Activated gamma-delta T cell treated with anti-CD3 and anti-CD28 coated beads, Interleukin-2, amount 50 U/mL, for 16 hours (primary cell): ENCODE data around the gene GCK.
"Not testable (repeated sequence)": the region's sequence is repeated elsewhere in the genome, so short reads cannot be mapped to it uniquely, and the experiment has no call there.

ENCODE experiments used
- DNase-seq: peaks from one replicate; pipeline ENCODE4 v3.0.0-alpha.2; 2020; ENCODE audit warnings: low read depth

Gene GCK

GRCh38 chr7:44201813-44202212 is 12.6 kb upstream of the GCK start:
- DNase-seq, result no peak

- DNase-seq, result peak; percentile 90
Measured at GRCh38 chr7:44200699-44201461, 11.6 kb upstream of the GCK start, which contains the start of gene YKT6. Gene YKT6, plus strand, starts transcription at chr7:44200978. Its CDS starts 158 bp downstream, at chr7:44201136.

- DNase-seq, result not testable (repeated sequence)
Measured at GRCh38 chr7:44200163-44200562, 10.9 kb upstream of the GCK start.

- DNase-seq, result no peak
Measured at GRCh38 chr7:44197474-44197873, 8.2 kb upstream of the GCK start.

GRCh38 chr7:44196450-44196872 is 7.2 kb upstream of the GCK start:
- DNase-seq, result no peak

- DNase-seq, result no peak
Measured at GRCh38 chr7:44195889-44196288, 6.7 kb upstream of the GCK start.

GRCh38 chr7:44194562-44195145 is 5.4 kb upstream of the GCK start:
- DNase-seq, result no peak

- DNase-seq, result peak; percentile 5
Measured at GRCh38 chr7:44194069-44194468, 4.8 kb upstream of the GCK start.

GRCh38 chr7:44193011-44193802 is 4.0 kb upstream of the GCK start:
- no peak for DNase-seq

- no peak for DNase-seq
Measured at GRCh38 chr7:44191171-44191570, 1.9 kb upstream of the GCK start.

GRCh38 chr7:44189993-44190872 is 994 bp upstream of the GCK start:
- no peak for DNase-seq

- DNase-seq, result no peak
Measured at GRCh38 chr7:44188480-44189225, 586 bp downstream of the GCK start.

- no peak for DNase-seq
Measured at GRCh38 chr7:44187636-44188416, 1.4 kb downstream of the GCK start.

- no peak for DNase-seq
Measured at GRCh38 chr7:44186736-44187135, 2.5 kb downstream of the GCK start.

- DNase-seq, result no peak
Measured at GRCh38 chr7:44185729-44186128, 3.5 kb downstream of the GCK start.

- no peak for DNase-seq
Measured at GRCh38 chr7:44184873-44185446, 4.3 kb downstream of the GCK start.

GRCh38 chr7:44184206-44184872 is 4.9 kb downstream of the GCK start:
- no peak for DNase-seq

- no peak for DNase-seq
Measured at GRCh38 chr7:44183386-44183785, 5.9 kb downstream of the GCK start.

GRCh38 chr7:44182827-44183226 is 6.4 kb downstream of the GCK start:
- DNase-seq, result no peak
